ENCODE measurements around the gene GFI1B. TPM values are rescaled to one million over a fixed set of nuclear protein-coding genes. Genes with fewer than 3 reads are reported as not detected.

The GFI1B gene
- total and polyA plus RNA-seq, 10 of the 15 experiments (the other 5 are each of a cell fraction or from before 2014, with no cell fraction given): 0.04 to 0.11 (median 0.05) TPM; not detected in 7

DNA sequence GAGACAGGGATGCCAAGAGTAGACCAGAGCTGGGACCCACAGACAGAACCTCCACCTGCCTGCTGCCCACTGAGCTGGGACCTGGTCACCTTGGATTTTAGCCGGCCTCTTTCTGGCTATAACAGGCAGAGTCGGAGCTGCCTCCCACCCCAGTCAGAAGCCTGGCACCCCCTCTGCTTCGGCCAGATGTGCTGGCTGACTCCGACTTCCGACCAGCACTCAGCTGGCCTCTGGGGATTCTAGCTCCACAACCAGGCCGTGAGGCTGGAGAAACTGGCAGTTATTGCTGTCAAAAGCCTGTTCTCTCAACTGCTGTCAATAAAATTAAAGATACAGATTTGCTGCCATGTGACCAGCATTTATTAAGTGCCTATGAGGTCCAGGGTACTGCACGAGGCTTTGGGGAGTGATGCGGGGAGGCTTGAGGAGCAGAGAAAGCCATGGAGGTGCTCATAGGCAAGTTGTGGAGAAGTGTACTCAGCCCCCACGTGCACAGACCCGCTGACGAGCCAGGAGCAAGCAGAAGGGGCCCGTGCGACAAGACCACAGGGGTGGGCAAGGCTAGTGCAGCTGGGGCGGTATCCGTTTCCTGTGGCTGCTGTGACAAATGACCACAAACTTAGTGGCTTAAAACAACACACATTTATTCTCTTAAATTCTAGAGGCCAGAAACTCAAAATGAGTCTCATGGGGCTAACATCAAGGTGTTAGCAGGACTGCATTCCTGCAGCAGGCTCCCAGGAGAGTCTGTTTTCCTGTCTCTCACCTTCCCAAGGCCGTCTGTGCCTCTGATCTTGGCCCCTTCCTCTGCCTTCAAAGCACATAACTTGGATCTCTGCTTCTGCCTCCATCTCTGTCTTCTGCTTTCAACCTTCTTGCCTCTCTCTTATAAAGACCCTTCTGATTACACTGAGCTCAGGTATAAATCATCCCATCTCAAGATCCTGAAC is 13.1 kb downstream of the GFI1B start:
- H3K4me1 ChIP-seq (ENCODE audit: control insufficient read depth, insufficient read depth, low read length): peaks cover 17% of the 10 kb centered on the region
- H3K9me3 ChIP-seq (replicated peaks; ENCODE audit: control insufficient read depth, insufficient read depth, low read length): no peaks in the 10 kb centered on the region
- H2AFZ ChIP-seq (ENCODE audit: control insufficient read depth, low read depth, low read length): no peak overlapping the region
- H3K9ac ChIP-seq (ENCODE audit: control insufficient read depth, insufficient read depth, low read length): no peak overlapping the region
- RAD21 ChIA-PET (ENCODE audit: unreplicated experiment): no interaction called here
- CTCF ChIA-PET: interaction anchor here (1.0 to 1.8 kb wide), 3 partner anchors 9 to 14 kb away, joined by 3 to 5 read pairs (median 4); partner anchors contain the start of gene GFI1B
- H3K36me3 ChIP-seq (ENCODE audit: control insufficient read depth in 2 of 2, insufficient read depth in 2 of 2, low read length in 1 of 2): no peaks in the 10 kb centered on the region
- FAIRE-seq (no peak), DNase-seq (ENCODE audit: low read depth, low spot score) (no peak), ATAC-seq (peak; percentile 44)
- H3K27me3 ChIP-seq (replicated peaks in 1 of 2; ENCODE audit: control insufficient read depth in 2 of 2, insufficient read depth in 2 of 2, low read length in 1 of 2): peaks cover 3 to 5% of the 10 kb centered on the region in 2 experiments
- H3K4me3 ChIP-seq: no peak overlapping the region
- no peaks in the 10 kb centered on the region for H4K20me1 ChIP-seq (ENCODE audit: control insufficient read depth, insufficient read depth)
- WGBS (ENCODE audit: insufficient coverage, insufficient replicate concordance, low lambda C conversion rate, missing lambda C conversion rate): 12% methylated on average over 16 of the region's 16 CpGs
- H3K79me2 ChIP-seq (ENCODE audit: control insufficient read depth, insufficient read depth, low read length): no peaks in the 10 kb centered on the region
- no TSS peak for BruUV-seq (replicated peaks)
- TF ChIP-seq BHLHE40 (IDR thresholded peaks at IDR 0.05; ENCODE audit: borderline replicate concordance in 1 of 2, low read depth in 2 of 2, low read length in 1 of 2): peak; percentile 47 to 75; a peak in 2 of 4 replicates
- TF ChIP-seq TCF12 (IDR thresholded peaks at IDR 0.05; ENCODE audit: low read depth, low read length): 0 out of 2 replicates have a peak, but pooled peaks have one; percentile 22
- TF ChIP-seq RUNX3 (IDR thresholded peaks at IDR 0.05; ENCODE audit: low read length): peak; percentile 47
- TF ChIP-seq RFX5 (IDR thresholded peaks at IDR 0.05; ENCODE audit: low read depth, low read length): no peak
- TF ChIP-seq CREB1 (IDR thresholded peaks at IDR 0.05; ENCODE audit: low read depth): no peak
- TF ChIP-seq ATF7 (IDR thresholded peaks at IDR 0.05; ENCODE audit: low read depth): no peak
- intact Hi-C loops (cut with micrococcal nuclease; ENCODE audit: unreplicated experiment) (no loop called here), in situ Hi-C loops (cut with MboI) (no loop called here)
- H3K4me2 ChIP-seq (ENCODE audit: control insufficient read depth, insufficient read depth): no peak overlapping the region
- H3K27ac ChIP-seq (ENCODE audit: control insufficient read depth, insufficient read depth): no peak overlapping the region
- SMC1A ChIA-PET (ENCODE audit: uncharacterized antibody, unreplicated experiment): interaction anchor here (1.0 kb wide), 1 partner anchor 13 kb away, joined by 3 read pairs; the partner anchor contains the start of gene GFI1B
- POLR2A ChIA-PET: no interaction called here

Data from GM12878 (cell line).